ENCODE data around the gene GNAT2.
A peak's percentile ranks its signal among the peaks of the same experiment; 100 is the strongest.

The GNAT2 gene

GRCh38 chr1:109615879-109616278 lies 3.5 kb downstream of the GNAT2 start:
- H3K27me3 ChIP-seq (ENCODE audit: insufficient read depth, insufficient read length), result no peaks in the 10 kb centered on the region
- H3K4me3 ChIP-seq (ENCODE audit: insufficient read length, low read depth), result no peak overlapping the region
- no peaks in the 10 kb centered on the region for H3K9me3 ChIP-seq (ENCODE audit: insufficient read depth, low read length)
- DNase-seq (ENCODE audit: low read depth, low spot score), result no peak
- peaks cover 6% of the 10 kb centered on the region for H3K4me1 ChIP-seq (ENCODE audit: insufficient read depth, insufficient read length)
- no peak overlapping the region for H3K9ac ChIP-seq (ENCODE audit: insufficient read length, low read depth)
- TF ChIP-seq SUZ12 (IDR thresholded peaks at IDR 0.05; ENCODE audit: extremely low read depth, insufficient read depth, insufficient read length) (no peak), ZNF274 (IDR thresholded peaks at IDR 0.05; ENCODE audit: low read depth, low read length) (no peak), YY1 (IDR thresholded peaks at IDR 0.05; ENCODE audit: insufficient read depth, insufficient read length) (no peak)
- no peaks in the 10 kb centered on the region for H3K36me3 ChIP-seq (ENCODE audit: insufficient read depth, insufficient read length, low read length)

- Histone ChIP-seq H3K36me3 (ENCODE audit: insufficient read depth, insufficient read length, low read length) (no peaks in the 10 kb centered on the region), H3K9me3 (ENCODE audit: insufficient read depth, low read length) (no peaks in the 10 kb centered on the region), H3K4me1 (ENCODE audit: insufficient read depth, insufficient read length) (peaks cover 13% of the 10 kb centered on the region), H3K27me3 (ENCODE audit: insufficient read depth, insufficient read length) (no peaks in the 10 kb centered on the region), H3K4me3 (ENCODE audit: insufficient read length, low read depth) (no peak overlapping the region), H3K9ac (ENCODE audit: insufficient read length, low read depth) (no peak overlapping the region)
- TF ChIP-seq ZNF274 (IDR thresholded peaks at IDR 0.05; ENCODE audit: low read depth, low read length), result no peak
- no peak for TF ChIP-seq YY1 (IDR thresholded peaks at IDR 0.05; ENCODE audit: insufficient read depth, insufficient read length)
- DNase-seq (ENCODE audit: low read depth, low spot score), result no peak
These were observed 5.9 kb downstream of the GNAT2 start for GRCh38 chr1:109613361-109614147.

- Histone ChIP-seq H3K27me3 (ENCODE audit: insufficient read depth, insufficient read length) (no peaks in the 10 kb centered on the region), H3K9me3 (ENCODE audit: insufficient read depth, low read length) (no peaks in the 10 kb centered on the region), H3K9ac (ENCODE audit: insufficient read length, low read depth) (no peak overlapping the region), H3K4me1 (ENCODE audit: insufficient read depth, insufficient read length) (peaks cover 13% of the 10 kb centered on the region), H3K36me3 (ENCODE audit: insufficient read depth, insufficient read length, low read length) (no peaks in the 10 kb centered on the region), H3K4me3 (ENCODE audit: insufficient read length, low read depth) (no peak overlapping the region)
- no peak for DNase-seq (ENCODE audit: low read depth, low spot score)
- no peak for TF ChIP-seq YY1 (IDR thresholded peaks at IDR 0.05; ENCODE audit: insufficient read depth, insufficient read length)
- TF ChIP-seq SUZ12 (IDR thresholded peaks at IDR 0.05; ENCODE audit: extremely low read depth, insufficient read depth, insufficient read length), result no peak
- TF ChIP-seq ZNF274 (IDR thresholded peaks at IDR 0.05; ENCODE audit: low read depth, low read length), result no peak
These were observed 8.0 kb downstream of the GNAT2 start for GRCh38 chr1:109611308-109611990.

GRCh38 chr1:109610609-109611307 lies 8.7 kb downstream of the GNAT2 start:
- Histone ChIP-seq H3K9ac (ENCODE audit: insufficient read length, low read depth) (no peak overlapping the region), H3K36me3 (ENCODE audit: insufficient read depth, insufficient read length, low read length) (no peaks in the 10 kb centered on the region), H3K9me3 (ENCODE audit: insufficient read depth, low read length) (no peaks in the 10 kb centered on the region), H3K4me3 (ENCODE audit: insufficient read length, low read depth) (no peak overlapping the region), H3K4me1 (ENCODE audit: insufficient read depth, insufficient read length) (peaks cover 13% of the 10 kb centered on the region), H3K27me3 (ENCODE audit: insufficient read depth, insufficient read length) (no peaks in the 10 kb centered on the region)
- TF ChIP-seq YY1 (IDR thresholded peaks at IDR 0.05; ENCODE audit: insufficient read depth, insufficient read length) (no peak), ZNF274 (IDR thresholded peaks at IDR 0.05; ENCODE audit: low read depth, low read length) (no peak), SUZ12 (IDR thresholded peaks at IDR 0.05; ENCODE audit: extremely low read depth, insufficient read depth, insufficient read length) (no peak)
- DNase-seq (ENCODE audit: low read depth, low spot score), result peak; percentile 71

- H3K9ac ChIP-seq (ENCODE audit: insufficient read length, low read depth), result no peak overlapping the region
- H3K4me3 ChIP-seq (ENCODE audit: insufficient read length, low read depth), result no peak overlapping the region
- H3K36me3 ChIP-seq (ENCODE audit: insufficient read depth, insufficient read length, low read length), result no peaks in the 10 kb centered on the region
- peaks cover 13% of the 10 kb centered on the region for H3K4me1 ChIP-seq (ENCODE audit: insufficient read depth, insufficient read length)
- no peak for DNase-seq (ENCODE audit: low read depth, low spot score)
- TF ChIP-seq SUZ12 (IDR thresholded peaks at IDR 0.05; ENCODE audit: extremely low read depth, insufficient read depth, insufficient read length) (no peak), YY1 (IDR thresholded peaks at IDR 0.05; ENCODE audit: insufficient read depth, insufficient read length) (no peak), ZNF274 (IDR thresholded peaks at IDR 0.05; ENCODE audit: low read depth, low read length) (no peak)
- no peaks in the 10 kb centered on the region for H3K9me3 ChIP-seq (ENCODE audit: insufficient read depth, low read length)
- no peaks in the 10 kb centered on the region for H3K27me3 ChIP-seq (ENCODE audit: insufficient read depth, insufficient read length)
These were observed 9.5 kb downstream of the GNAT2 start for GRCh38 chr1:109609881-109610280.

- Histone ChIP-seq H3K4me1 (ENCODE audit: insufficient read depth, insufficient read length) (peaks cover 5% of the 10 kb centered on the region), H3K27me3 (ENCODE audit: insufficient read depth, insufficient read length) (no peaks in the 10 kb centered on the region), H3K4me3 (ENCODE audit: insufficient read length, low read depth) (no peak overlapping the region), H3K36me3 (ENCODE audit: insufficient read depth, insufficient read length, low read length) (no peaks in the 10 kb centered on the region), H3K9me3 (ENCODE audit: insufficient read depth, low read length) (no peaks in the 10 kb centered on the region), H3K9ac (ENCODE audit: insufficient read length, low read depth) (no peak overlapping the region)
- TF ChIP-seq YY1 (IDR thresholded peaks at IDR 0.05; ENCODE audit: insufficient read depth, insufficient read length) (no peak), SUZ12 (IDR thresholded peaks at IDR 0.05; ENCODE audit: extremely low read depth, insufficient read depth, insufficient read length) (no peak), ZNF274 (IDR thresholded peaks at IDR 0.05; ENCODE audit: low read depth, low read length) (no peak)
- DNase-seq (ENCODE audit: low read depth, low spot score), result no peak
These were observed 14.0 kb downstream of the GNAT2 start for GRCh38 chr1:109605381-109605780.

GRCh38 chr1:109603229-109603628 lies 16.2 kb downstream of the GNAT2 start:
- Histone ChIP-seq H3K27me3 (ENCODE audit: insufficient read depth, insufficient read length) (no peaks in the 10 kb centered on the region), H3K9me3 (ENCODE audit: insufficient read depth, low read length) (no peaks in the 10 kb centered on the region), H3K4me3 (ENCODE audit: insufficient read length, low read depth) (no peak overlapping the region), H3K9ac (ENCODE audit: insufficient read length, low read depth) (no peak overlapping the region), H3K36me3 (ENCODE audit: insufficient read depth, insufficient read length, low read length) (peaks cover 2% of the 10 kb centered on the region), H3K4me1 (ENCODE audit: insufficient read depth, insufficient read length) (no peaks in the 10 kb centered on the region)
- TF ChIP-seq SUZ12 (IDR thresholded peaks at IDR 0.05; ENCODE audit: extremely low read depth, insufficient read depth, insufficient read length), result no peak
- no peak for TF ChIP-seq YY1 (IDR thresholded peaks at IDR 0.05; ENCODE audit: insufficient read depth, insufficient read length)
- no peak for TF ChIP-seq ZNF274 (IDR thresholded peaks at IDR 0.05; ENCODE audit: low read depth, low read length)
- no peak for DNase-seq (ENCODE audit: low read depth, low spot score)

Measured in NT2/D1 (cell line).